GM12878 (cell line): ENCODE measurements around the gene EFCAB13. TPM values are rescaled to one million over a fixed set of nuclear protein-coding genes. Genes with fewer than 3 reads are reported as not detected.

Source experiments
- ATF7 ChIP-seq: fragments of 450-650 bp; IDR thresholded peaks from 2 replicates; pipeline ENCODE4 v1.6.1; 2016; ENCODE audit warnings: low read depth, mild to moderate bottlenecking
- CHD1 ChIP-seq: IDR thresholded peaks from 2 replicates; pipeline ENCODE4 v1.6.1; 2012; ENCODE audit warnings: low read depth, low read length, improper control_type of control experiment
- EGR1 ChIP-seq, 2 experiments: IDR thresholded peaks; 1 replicate in 1 of 2; 2 replicates in 1 of 2; pipeline ENCODE4 v1.6.1; 2011 to 2012; ENCODE audit warnings: low read depth in 2 of 2, low read length in 2 of 2, borderline replicate concordance in 1 of 2, mild to moderate bottlenecking in 1 of 2, moderate library complexity in 1 of 2
- MLLT1 ChIP-seq: fragments of 450-650 bp; IDR thresholded peaks from 2 replicates; pipeline ENCODE4 v1.6.1; 2016; ENCODE audit warnings: mild to moderate bottlenecking
- MYB ChIP-seq: fragments of 150-350 bp; IDR thresholded peaks from 2 replicates; pipeline ENCODE4 v1.6.1; 2014; ENCODE audit warnings: mild to moderate bottlenecking, low read depth, low read length, borderline replicate concordance
- NFXL1 ChIP-seq: fragments of 450-650 bp; IDR thresholded peaks from 2 replicates; pipeline ENCODE4 v1.6.1; 2017; ENCODE audit warnings: antibody characterized with exemption, mild to moderate bottlenecking, borderline replicate concordance
- NKRF ChIP-seq: fragments of 450-650 bp; conservative IDR thresholded peaks from 2 replicates; pipeline ENCODE4 v1.6.1; 2017; ENCODE audit warnings: mild to moderate bottlenecking, moderate library complexity
- NR2C1 ChIP-seq: fragments of 450-650 bp; IDR thresholded peaks from 2 replicates; pipeline ENCODE4 v1.6.1; 2017; ENCODE audit warnings: antibody characterized with exemption, mild to moderate bottlenecking, moderate library complexity
- RB1 ChIP-seq: fragments of 450-650 bp; formaldehyde crosslinking; IDR thresholded peaks from 2 replicates; pipeline ENCODE4 v1.6.1; 2017; ENCODE audit warnings: mild to moderate bottlenecking, borderline replicate concordance
- SP1 ChIP-seq: IDR thresholded peaks from one replicate; pipeline ENCODE4 v1.6.1; 2011; ENCODE audit warnings: low read depth, low read length
- STAT1 ChIP-seq: fragments of 450-650 bp; conservative IDR thresholded peaks from 2 replicates; pipeline ENCODE4 v1.6.1; 2014; ENCODE audit warnings: antibody characterized with exemption, mild to moderate bottlenecking
- SUPT20H ChIP-seq: IDR thresholded peaks from 2 replicates; pipeline ENCODE4 v1.6.1; 2011; ENCODE audit warnings: low read depth, mild to moderate bottlenecking, low read length, moderate library complexity, borderline replicate concordance; ENCODE audit not compliant: control insufficient read depth
- ZNF207 ChIP-seq: fragments of 450-650 bp; IDR thresholded peaks from 2 replicates; pipeline ENCODE4 v1.6.1; 2014; ENCODE audit warnings: antibody characterized with exemption, mild to moderate bottlenecking, borderline replicate concordance
- ZSCAN29 ChIP-seq: fragments of 450-650 bp; IDR thresholded peaks from 2 replicates; pipeline ENCODE4 v1.6.1; 2017; ENCODE audit warnings: mild to moderate bottlenecking, moderate library complexity
- polyA plus RNA-seq, 11 experiments: library from polyadenylated mRNA; depleted of rRNA in 4 of 11; unstranded in 6 of 11; stranded (reverse) in 5 of 11; fragments of >200 nt; fragmentation: Nextera tagmentation in 4 of 11; fragmentation: Illumina TruSeq in 1 of 11; extraction: Ambion mirVana in 4 of 11; extraction: Trizol in 1 of 11; gene quantifications; 1 replicate in 1 of 11; 2 replicates in 10 of 11; pipeline versions ENCODE4 v1.2.1 to v1.2.3, GENCODE V29; 2011 to 2016; ENCODE audit warnings: inconsistent platforms in 2 of 11, missing spikeins in 2 of 11, low read depth in 1 of 11
- total RNA-seq, 4 experiments: library from RNA; depleted of rRNA in 3 of 4; stranded (reverse); fragments of >200 nt in 3 of 4; fragmentation: Illumina TruSeq in 1 of 4; extraction: Trizol in 1 of 4; gene quantifications; 2 replicates each; pipeline versions ENCODE4 v1.2.1 to v1.2.3, GENCODE V29; 2013 to 2021
- TF ChIP-seq, protein P1 (sequence below): IDR thresholded peaks from 2 replicates; pipeline ENCODE4 v1.6.1; 2012; ENCODE audit warnings: improper control_type of control experiment, low read depth, low read length; ENCODE audit not compliant: insufficient replicate concordance
- TF ChIP-seq, protein P2 (sequence below): IDR thresholded peaks from 2 replicates; pipeline ENCODE4 v1.6.1; 2011; ENCODE audit warnings: borderline replicate concordance, low read depth, mild to moderate bottlenecking, moderate library complexity, mixed read lengths, low read length; ENCODE audit not compliant: insufficient read depth; ENCODE audit errors: extremely low read length

EFCAB13 gene
- total and polyA plus RNA-seq, 10 of the 15 experiments (the other 5 are each of a cell fraction or from before 2014, with no cell fraction given) = 0.90 to 8.7 (median 5.0) TPM

DNA sequence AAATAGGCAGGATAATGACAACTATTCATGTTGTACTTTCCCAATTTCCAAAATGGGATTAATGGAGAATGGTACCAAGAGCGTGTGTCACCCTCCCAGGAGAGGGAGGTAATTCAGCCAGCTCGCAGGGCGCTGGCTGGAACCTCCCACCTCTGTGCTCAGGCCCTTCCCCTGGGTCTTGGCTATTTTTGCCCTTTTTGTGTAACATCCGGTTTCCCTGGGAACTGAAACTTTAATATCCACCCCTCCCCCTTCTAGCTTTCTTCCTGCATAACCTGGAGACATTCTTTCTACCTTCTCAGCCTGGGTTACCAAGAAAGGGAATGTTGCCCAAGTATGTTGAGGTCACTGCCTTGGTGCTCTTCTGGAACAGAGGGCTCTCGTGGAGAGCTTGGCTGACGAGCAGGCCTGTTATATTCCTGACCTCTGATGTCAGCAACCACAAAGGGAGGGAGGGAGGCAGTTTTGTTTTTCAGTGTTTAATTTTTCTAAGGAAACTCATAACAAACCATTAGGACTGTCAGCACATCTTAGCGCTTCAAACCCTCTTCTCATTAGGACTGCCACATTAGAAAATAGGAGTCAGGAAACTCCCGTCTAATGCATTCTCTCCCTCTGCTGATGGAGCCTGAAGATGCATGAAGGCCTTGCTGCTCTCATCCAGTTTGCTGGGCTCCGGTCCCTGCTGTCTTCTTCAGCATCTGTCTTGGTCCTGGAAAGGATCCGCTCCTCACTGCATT, 44.5 kb upstream of the EFCAB13 start (continued):
- TF ChIP-seq NFXL1 (no peak), STAT1 (no peak), NR2C1 (0 out of 2 replicates have a peak, but pooled peaks have one; percentile 9), EGR1 (IDR thresholded peaks at IDR 0.05; ENCODE audit: borderline replicate concordance in 1 of 2, low read depth in 2 of 2, low read length in 2 of 2) (peak in 1 of 2 experiments; percentile 36; a peak in 1 of 3 replicates), NKRF (no peak), MYB (no peak), SUPT20H (no peak), SP1 (peak; percentile 81), RB1 (peak; percentile 62; the same call in 1 of the 2 replicates), ATF7 (peak; percentile 91), CHD1 (no peak), MLLT1 (peak; percentile 66; the same call in 1 of the 2 replicates), ZSCAN29 (no peak), ZNF207 (no peak)
- TF ChIP-seq, protein P1, sequence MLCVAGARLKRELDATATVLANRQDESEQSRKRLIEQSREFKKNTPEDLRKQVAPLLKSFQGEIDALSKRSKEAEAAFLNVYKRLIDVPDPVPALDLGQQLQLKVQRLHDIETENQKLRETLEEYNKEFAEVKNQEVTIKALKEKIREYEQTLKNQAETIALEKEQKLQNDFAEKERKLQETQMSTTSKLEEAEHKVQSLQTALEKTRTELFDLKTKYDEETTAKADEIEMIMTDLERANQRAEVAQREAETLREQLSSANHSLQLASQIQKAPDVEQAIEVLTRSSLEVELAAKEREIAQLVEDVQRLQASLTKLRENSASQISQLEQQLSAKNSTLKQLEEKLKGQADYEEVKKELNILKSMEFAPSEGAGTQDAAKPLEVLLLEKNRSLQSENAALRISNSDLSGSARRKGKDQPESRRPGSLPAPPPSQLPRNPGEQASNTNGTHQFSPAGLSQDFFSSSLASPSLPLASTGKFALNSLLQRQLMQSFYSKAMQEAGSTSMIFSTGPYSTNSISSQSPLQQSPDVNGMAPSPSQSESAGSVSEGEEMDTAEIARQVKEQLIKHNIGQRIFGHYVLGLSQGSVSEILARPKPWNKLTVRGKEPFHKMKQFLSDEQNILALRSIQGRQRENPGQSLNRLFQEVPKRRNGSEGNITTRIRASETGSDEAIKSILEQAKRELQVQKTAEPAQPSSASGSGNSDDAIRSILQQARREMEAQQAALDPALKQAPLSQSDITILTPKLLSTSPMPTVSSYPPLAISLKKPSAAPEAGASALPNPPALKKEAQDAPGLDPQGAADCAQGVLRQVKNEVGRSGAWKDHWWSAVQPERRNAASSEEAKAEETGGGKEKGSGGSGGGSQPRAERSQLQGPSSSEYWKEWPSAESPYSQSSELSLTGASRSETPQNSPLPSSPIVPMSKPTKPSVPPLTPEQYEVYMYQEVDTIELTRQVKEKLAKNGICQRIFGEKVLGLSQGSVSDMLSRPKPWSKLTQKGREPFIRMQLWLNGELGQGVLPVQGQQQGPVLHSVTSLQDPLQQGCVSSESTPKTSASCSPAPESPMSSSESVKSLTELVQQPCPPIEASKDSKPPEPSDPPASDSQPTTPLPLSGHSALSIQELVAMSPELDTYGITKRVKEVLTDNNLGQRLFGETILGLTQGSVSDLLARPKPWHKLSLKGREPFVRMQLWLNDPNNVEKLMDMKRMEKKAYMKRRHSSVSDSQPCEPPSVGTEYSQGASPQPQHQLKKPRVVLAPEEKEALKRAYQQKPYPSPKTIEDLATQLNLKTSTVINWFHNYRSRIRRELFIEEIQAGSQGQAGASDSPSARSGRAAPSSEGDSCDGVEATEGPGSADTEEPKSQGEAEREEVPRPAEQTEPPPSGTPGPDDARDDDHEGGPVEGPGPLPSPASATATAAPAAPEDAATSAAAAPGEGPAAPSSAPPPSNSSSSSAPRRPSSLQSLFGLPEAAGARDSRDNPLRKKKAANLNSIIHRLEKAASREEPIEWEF = peak; percentile 8
- TF ChIP-seq, protein P2, sequence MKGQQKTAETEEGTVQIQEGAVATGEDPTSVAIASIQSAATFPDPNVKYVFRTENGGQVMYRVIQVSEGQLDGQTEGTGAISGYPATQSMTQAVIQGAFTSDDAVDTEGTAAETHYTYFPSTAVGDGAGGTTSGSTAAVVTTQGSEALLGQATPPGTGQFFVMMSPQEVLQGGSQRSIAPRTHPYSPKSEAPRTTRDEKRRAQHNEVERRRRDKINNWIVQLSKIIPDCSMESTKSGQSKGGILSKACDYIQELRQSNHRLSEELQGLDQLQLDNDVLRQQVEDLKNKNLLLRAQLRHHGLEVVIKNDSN = no peak
